Dermis microvascular lymphatic vessel endothelial cell (primary cell): ENCODE measurements around the gene SKAP2. TPM values are rescaled to one million over a fixed set of nuclear protein-coding genes. Genes with fewer than 3 reads are reported as not detected.
"Not testable (repeated sequence)": the region's sequence is repeated elsewhere in the genome, so short reads cannot be mapped to it uniquely, and the experiment has no call there.

ENCODE experiments used
- DNase-seq, 2 donors: peaks; one replicate each; pipeline versions ENCODE4 v3.0.0 to v3.0.0-alpha.2; 2010; ENCODE audit warnings: low read depth in 2 of 2
- total RNA-seq: library from RNA; depleted of rRNA; stranded (reverse); fragments of >200 nt; gene quantifications from 2 replicates; pipeline ENCODE4 v1.2.1, GENCODE V29; 2014

SKAP2 gene
- total RNA-seq, 1 donor from 2014 or later = 9.5 TPM

DNA sequence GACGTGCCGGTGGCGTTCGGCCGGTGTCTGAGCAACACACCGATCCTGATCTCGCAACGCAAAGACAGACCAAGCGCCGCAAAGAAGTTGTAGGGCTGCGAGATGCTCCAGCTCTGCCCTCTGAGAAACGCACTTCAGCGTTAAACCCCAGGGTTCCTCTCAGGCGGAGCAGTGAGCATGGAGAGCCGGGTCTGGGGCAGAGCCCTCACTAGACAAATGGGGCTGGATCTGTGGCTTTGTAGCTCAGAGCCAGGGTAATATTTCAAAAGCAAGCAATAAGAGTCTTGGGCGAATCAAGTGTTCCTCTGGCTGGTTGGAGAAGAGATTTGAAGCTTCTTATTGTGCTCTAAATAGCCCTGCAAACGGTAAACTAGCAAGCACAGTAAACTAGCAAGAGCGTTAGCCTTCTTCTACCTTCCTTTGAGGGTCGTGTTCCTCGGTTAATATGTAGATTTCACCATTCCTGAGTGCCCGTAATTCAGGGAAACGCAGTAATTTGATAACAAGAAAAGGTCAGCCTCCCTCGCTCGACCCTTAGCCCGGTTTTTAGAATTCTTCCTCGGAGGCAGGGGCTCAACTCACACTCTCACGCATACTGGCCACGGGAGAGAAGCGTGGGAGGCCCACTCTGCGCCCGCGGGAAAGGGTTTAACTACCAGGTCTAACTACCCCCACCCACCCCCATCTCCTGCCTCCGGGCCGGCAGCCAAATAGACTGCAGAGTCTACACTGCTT, 6.7 kb downstream of the SKAP2 start:
- peak in 1 of 2 donors; percentile 36 for DNase-seq

DNA sequence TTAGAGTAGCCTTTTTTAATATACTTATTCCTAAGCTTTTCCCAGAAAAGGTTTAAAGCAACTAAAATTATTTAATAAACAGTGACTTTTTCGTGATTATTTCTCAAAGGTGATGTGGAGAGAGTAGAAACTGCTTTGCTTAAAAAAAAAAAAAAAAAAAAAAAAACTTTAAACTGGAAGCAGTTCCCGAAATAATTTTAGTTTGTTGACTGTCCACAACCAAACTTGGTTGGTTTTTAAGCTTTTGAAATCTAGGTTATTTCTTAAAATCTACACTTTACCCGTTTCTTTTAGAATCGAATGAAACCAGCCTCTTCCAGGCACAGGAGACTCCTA, 7.3 kb downstream of the SKAP2 start:
- DNase-seq = no peak

DNA sequence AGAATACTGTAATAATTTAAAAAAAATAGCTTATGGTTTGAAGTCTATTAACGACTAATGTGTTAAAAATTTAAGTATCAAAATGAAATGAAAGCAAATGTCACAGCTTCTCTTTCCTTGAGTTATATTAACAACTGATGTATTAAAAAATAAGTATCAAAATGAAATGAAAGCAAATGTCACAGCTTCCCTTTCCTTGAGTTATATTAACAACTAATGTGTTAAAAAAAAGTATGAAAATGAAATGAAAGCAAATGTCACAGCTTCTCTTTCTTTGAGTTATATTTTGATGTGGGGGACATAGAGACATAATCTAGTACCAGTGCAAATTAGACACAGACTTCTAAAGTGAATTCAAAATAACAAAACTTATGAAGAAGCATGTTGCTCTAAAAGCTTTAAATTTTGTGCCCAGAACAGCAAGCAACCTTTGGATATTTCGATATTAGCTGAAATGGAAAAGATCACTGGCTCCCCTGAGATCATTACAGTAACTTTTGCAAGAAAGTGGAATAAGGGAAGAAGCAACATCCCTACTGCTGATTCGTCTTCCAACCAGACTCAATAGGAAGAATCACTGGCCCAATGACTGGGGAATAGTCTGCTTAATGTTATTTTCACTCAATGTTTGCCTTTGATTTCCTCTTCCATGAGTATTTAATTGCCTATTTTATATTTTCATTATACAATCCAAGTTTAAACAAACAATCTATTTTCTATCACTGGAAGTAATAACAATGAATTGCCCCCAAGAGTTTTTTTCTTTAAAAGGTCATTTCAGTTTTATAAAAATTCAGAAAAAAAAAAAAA, 8.0 kb downstream of the SKAP2 start:
- DNase-seq = peak in 1 of 2 donors; percentile 23

DNA sequence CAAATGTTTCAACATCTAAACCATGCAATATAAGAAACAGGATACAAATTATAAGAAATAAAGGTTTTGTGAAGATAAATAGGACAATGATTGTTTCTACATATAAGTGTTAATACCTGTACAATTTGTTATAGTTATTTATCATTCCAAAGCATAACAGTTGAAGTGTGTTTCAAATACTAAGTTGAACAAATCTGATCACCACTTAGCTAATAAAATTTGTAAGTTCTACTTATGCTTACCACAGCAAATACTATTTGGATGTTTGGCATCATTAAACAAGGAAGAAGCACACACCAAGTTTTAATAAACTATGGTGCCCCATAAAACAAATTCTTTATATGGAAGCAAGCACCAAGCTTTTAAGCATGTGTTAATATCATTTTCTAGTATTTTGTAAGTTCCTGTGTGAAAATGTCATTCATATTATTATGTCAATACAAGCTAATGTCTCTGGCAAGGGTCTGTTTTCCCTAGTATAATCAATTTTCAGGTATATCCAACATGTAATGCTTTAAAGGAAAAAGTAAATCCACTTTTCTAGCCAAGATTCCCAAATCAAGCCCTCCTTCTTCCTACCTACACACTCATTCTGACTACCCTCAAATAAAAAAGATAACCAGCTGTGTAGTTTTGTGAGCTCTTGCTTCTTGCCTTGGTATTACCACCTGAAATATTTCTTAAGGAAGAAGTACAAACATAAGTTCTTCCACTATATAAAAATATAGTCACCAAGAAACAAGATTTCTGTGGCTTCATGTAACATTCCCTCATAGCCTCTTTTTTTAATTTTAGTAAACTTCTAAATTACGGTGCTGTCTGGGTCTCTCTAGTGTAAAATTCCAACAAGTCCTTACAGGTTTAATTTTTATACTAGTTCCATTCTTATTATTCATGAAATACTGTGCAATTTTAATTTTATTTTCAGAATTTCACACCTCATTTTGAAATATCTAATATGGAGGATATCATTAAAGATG, 9.2 kb downstream of the SKAP2 start:
- no peak for DNase-seq

DNA sequence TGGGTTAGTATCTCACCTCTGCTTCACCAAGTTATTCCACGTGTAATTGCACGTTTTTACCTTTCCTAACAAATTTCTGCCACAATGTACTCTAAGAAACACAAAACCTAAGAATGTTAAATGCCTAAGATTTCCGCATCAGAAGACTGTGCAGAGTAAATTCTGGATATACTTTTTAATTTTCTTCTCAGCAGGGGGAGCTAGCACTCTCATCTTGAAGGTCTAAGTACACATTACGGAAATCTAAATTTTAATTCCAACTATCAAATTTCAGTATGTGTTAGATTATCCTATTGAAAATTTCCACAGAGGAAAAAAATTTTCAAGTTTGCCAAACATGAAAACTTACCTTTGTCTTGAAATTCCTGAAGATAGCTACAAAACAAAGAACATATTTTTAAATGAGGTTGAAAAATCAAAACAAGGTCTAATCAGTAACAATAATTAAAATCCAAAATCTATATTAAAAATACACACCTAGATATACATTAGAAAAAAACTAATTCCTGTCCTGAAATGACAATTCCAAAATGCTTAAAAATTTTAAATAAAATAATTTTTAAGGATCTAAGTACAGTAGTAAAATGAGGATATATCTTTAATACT, 10.5 kb downstream of the SKAP2 start:
- DNase-seq = peak in 1 of 2 donors; percentile 64

DNA sequence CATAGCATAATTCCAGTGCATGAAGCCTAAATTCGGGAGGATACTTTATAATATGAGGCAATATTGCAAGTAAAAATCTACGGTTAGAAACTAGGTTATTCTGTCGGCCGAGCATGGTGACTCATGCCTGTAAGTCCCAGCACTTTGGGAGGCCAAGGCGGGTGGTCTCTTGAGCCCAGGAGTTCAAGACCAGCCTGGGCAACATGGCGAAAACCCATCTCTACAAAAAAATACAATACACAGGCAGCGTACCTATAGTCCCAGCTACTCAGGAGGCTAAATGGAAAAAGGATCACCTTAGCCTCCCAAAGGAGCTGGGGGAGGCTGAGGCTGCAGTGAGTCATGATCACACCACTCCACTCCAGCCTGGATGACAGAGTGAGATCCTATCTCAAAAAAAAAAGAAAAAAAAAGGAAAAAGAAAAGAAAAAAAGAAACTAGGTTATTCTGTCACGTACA, 14.2 kb downstream of the SKAP2 start:
- no peak for DNase-seq

DNA sequence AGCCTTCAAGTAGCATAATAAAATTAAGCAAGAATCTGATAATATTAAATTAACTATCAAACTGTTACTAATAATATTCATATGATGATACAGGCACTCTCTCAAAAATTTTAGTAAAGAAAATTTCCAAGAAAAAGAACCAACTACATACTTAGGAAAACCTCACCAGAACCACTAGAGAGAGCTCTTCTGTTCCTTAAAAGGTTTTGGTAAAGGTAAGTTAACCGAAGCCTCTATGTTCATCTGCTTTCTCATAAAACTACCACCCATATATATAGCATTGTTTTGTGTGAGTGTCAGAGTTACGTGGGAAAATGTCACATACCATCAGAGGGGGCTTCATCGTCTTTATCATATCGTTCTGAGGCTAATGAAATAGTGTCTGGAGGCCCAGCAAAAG, 20.7 kb downstream of the SKAP2 start:
- DNase-seq = no peak

DNA sequence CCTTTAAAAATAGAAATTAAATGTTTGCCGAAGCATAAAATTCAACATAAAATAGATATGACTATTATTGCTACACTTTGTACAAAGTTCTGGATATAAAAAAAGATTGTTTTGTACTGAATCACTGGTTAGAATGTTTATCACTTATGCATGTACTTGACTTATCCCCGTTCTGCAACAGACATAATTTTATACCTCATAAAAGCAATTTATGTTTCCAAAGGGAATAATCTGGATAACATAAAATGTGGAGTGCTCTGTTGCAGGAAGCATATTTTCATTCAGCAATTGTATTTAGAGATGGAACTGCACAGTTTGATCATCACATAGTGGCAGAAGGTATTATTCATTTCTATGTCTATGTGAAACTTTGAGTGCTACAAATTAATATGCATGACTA, 21.5 kb downstream of the SKAP2 start:
- no peak for DNase-seq

DNA sequence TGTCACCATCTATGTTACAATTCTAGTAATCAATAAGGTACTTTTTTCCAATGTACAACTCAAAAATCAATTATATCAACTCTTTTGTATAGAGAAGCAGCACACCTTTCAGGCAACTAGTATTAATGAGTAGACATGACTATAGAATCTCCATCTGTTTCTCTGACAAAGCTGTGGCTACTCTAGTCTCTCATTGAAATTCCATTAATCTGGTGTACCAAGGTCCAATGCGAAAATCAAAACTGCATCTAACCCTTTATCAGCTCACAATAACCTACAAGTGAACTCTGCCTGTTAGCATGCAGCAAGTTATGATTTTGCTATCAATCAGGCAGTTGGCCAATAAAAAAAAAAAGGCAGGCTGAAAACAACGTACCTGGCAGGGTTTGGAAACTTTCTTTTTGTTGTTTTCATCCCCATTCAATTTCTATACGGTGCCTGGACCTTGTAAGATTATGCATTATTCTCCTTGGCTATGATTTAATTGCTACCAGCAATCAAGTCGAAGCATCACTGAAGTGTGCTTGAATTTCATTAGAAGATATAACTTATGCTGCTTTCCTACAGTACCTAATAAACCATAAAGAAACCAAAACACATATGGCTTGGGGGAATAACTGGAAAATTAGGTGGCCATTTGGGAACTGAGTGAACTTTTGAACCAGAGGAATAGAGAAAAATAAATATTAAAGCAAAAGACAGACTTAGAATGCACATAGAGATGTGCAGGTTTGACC, 23.2 kb downstream of the SKAP2 start:
- no peak for DNase-seq

DNA sequence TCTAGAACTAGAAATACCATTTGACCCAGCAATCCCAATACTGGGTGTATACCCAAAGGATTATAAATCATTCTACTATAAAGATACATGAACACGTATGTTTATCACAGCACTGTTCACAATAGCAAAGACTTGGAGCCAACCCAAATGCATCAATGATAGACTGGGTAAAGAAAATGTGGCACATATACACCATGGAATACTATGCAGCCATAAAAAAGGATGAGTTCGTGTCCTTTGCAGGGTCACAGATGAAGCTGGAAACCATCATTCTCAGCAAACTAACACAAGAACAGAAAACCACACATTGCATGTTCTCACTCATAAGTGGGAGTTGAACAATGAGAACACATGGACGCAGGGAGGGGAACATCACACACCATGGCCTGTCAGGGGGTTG, 27.6 kb downstream of the SKAP2 start:
- not testable (repeated sequence) for DNase-seq

DNA sequence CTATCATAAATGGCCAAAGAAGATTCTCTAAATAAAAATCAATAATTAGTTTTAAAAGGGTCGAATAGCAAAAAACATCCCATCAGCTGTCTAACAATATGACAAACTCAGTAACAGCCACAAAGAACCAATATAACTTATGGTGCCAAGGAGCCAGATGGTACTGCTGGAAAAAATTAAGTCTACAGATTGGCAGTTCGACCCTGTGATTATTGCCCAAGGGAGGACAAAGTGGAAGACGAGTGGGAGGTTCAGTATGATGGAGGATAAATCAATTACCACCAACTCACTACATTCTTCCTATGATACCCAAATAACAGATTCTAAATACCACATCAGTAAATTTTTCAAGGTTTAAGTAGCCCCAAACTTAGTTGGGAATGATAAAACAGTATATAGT, 49.0 kb downstream of the SKAP2 start:
- DNase-seq = no peak

DNA sequence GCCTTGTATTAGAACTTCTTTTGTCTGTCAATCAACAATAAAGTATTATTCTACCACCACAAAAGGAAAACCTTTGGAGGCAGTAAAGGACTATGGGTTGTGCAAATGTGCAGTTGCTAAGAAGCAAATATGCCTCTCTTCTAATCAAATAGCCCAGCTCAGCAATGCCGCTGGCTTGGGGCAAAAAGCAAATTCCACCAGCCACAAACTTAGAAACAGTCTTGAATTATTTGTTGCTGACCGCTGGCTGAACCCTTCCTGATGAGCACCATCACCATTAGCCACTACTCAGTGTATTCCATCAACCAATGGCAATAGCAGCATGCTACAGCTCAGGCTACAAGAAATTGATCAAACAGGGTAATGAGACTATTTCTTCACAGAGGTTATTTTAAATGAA, 51.0 kb downstream of the SKAP2 start:
- no peak for DNase-seq

DNA sequence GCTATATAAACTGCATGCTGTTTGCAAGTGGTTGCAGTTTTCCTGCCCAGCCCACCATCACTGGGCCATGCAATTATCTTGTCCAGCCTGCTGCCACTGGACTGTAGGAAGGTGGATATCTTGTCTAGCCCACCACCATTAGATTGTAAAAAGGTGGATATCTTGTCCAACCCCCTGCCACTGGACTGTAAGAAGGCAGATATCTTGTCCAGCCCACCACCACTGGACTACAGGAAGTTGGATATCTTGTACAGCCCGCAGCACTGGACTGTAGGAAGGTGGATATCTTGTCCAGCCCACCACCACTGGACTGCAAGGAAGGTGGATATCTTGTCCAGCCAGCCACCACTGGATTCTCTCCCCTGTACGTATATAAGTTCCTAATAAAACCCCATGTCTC, 69.8 kb downstream of the SKAP2 start:
- no peak for DNase-seq

DNA sequence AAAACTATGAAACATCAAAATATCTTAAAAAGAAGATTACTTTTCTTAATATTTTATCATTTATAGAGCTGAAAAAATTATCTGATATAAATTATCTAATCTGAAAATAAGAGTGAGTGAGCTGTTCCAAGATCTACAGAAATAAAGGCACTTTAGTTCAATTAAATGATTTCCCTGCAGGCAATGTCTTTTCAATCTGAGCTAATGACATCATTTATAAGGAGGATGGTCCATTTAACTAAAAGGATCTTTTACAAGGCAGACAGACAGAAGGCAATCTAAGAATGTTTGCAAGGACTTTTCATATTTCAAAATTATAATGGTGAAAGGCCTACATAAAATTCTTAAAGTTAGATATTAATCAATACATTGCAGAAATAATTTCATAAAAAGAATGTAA, 71.8 kb downstream of the SKAP2 start:
- DNase-seq = no peak

DNA sequence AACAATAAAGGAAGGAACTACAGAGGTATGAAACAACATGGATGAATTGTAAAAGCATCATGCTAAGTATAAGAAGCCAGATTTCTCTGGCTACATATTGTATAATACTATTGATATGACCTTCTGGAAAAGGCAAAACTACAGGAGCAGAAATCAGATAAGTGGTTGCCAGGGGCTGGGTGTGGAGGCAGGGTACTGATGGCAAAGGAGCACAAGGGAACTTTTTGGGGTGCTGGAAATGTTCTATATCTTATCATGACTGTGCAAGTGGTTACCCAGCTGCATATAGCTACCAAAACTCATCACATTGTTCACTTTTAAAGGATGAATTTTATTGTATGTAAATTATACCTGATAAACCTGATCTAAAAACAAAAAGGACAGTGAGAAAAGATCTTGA, 72.4 kb downstream of the SKAP2 start:
- no peak for DNase-seq

DNA sequence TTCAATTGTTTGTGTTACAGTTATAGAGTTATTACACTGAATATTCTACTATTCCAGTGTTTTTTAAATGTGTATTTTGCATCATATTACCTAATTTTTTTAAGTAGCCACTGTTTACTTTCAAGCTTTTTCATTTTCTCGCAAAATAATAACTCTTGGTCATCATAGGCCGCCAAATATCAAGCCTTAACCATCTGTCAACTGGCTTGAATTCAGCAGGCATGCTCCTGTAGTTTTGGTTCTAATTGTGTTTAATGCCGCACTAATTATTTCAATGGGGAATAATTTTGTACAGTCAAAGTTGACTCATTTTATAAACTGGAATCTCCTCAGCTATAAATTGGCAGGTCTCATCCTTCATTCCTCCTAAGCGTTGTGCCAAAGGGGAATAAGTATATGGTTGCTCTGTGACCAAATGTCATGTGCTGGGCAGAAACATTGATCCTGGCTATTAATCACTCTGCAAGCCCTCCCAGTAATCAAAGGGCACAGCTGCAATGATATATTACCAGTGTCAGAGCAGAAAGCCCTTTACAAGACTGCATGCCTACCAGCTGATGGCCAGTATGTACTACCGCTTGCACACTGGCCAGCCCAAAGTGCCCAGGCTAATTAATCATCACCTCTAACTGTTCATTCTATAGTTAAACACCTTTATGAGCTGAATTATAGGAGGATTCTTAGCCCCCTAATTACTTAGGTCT, 74.8 kb downstream of the SKAP2 start:
- no peak for DNase-seq

DNA sequence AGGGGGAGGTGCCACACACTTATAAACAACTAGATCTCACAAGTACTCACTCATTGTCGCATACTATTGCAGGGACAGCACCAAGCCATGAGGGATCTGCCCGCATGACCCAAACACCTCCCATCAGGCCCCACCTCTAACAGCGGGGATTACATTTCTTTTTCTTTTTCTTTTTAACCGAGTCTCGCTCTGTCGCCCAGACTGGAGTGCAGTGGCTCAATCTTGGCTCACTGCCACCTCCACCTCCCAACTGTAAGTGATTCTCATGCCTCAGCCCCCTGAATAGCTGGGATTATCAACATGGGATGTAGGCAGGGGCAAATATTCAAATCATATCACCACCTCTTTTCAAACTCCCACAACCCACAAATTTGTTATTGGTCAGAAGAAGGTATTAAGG, 76.7 kb downstream of the SKAP2 start:
- DNase-seq = no peak

DNA sequence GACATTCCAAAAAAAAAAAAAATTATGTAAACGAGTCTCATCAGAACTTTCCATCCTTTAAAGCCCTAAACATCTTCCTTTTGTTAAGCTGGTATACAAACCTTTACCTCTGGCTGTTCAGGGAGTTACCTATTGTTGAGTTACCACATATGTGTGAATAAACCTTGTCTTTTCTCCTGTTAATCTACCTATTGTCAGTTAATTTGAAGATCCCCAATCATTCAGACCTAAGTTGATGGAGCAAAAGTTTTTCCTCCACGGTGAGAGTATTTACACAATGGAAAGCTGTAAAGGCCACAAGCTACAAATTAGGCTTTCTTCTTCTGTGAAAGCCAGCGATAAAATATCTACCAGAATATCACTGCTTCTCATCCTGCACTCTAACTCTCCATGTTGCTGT, 80.3 kb downstream of the SKAP2 start:
- DNase-seq = no peak

DNA sequence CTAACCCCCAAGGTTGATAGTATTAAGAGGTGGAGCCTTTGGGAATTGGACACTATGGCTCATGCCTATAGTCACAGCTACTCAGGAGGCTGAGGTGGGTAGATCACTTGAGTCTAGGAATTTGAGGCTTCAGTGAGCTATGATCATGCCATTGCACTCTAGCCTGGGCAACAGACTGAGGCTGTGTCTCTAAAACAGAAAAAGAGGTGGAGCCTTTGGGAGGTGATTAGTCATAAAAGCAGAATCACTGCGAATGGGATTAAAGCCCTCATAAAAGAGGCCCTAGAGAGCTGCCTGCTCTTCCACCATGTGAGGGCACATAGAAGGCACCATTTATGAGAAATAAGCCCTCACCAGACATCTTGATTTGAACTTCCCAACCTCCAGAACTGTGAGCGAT, 81.9 kb downstream of the SKAP2 start:
- no peak for DNase-seq

DNA sequence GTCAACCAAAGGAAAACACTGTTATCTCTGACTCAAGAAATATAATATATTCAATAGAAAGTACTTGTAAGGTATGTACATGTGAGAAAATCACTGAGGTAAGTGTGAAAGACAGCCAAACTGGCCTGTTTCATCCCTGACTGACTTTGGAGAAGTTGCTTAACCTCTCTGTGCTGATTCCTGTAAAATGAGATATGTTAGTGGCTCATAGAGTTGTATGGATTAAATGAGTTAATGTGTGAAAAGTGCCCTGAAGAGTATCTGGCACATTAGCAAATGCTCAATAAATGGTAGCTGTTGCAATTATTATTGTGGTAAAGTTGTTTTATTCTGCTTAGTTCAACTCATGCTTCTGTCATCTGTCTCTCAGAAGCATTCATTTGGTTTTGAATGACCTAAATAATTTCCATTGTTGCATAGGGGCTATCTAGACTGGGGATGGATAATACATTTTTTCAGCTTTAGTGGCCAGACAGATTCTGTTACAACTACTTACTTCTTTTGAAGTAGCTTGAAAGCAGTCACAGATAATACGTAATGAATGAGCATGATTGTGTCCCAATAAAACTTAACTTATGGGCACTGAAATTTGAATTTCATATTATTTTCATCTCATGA, 84.3 kb downstream of the SKAP2 start:
- no peak for DNase-seq
